H1 (cell line): ENCODE measurements around the gene ARHGAP35.

ENCODE experiments used
- CTBP2 ChIP-seq: IDR thresholded peaks from 2 replicates; pipeline ENCODE4 v1.7.0; 2011; ENCODE audit warnings: borderline replicate concordance, mild to moderate bottlenecking, moderate library complexity, mixed read lengths, low read length; ENCODE audit not compliant: insufficient read depth, insufficient read length
- CTCF ChIP-seq, 3 experiments: IDR thresholded peaks; 1 replicate in 2 of 3; 2 replicates in 1 of 3; pipeline versions ENCODE4 v1.5.1 to v1.6.1; 2011; ENCODE audit warnings: low read length in 3 of 3, mild to moderate bottlenecking in 3 of 3, inconsistent platforms in 2 of 3, low read depth in 1 of 3, moderate library complexity in 1 of 3; ENCODE audit not compliant: insufficient read depth in 1 of 3; ENCODE audit errors: control extremely low read depth in 1 of 3
- EP300 ChIP-seq, 2 experiments: IDR thresholded peaks; 1 replicate in 1 of 2; 2 replicates in 1 of 2; pipeline ENCODE4 v1.6.1; 2011 to 2012; ENCODE audit warnings: low read depth in 2 of 2, low read length in 2 of 2, mild to moderate bottlenecking in 2 of 2, borderline replicate concordance in 1 of 2, inconsistent platforms in 1 of 2, moderate library complexity in 1 of 2
- EZH2 ChIP-seq: fragments of 200-600 bp; sonication (generic); IDR thresholded peaks from 2 replicates; pipeline ENCODE4 v1.7.1; 2012; ENCODE audit warnings: low read depth, mild to moderate bottlenecking, moderate library complexity, low read length, inconsistent platforms; ENCODE audit not compliant: severe bottlenecking
- RAD21 ChIP-seq, 2 experiments: IDR thresholded peaks in 1 of 2; conservative IDR thresholded peaks in 1 of 2; 2 replicates each; pipeline ENCODE4 v1.6.1; 2011; ENCODE audit warnings: low read depth in 2 of 2, low read length in 2 of 2, improper control_type of control experiment in 1 of 2, inconsistent platforms in 1 of 2, mild to moderate bottlenecking in 1 of 2, moderate library complexity in 1 of 2
- SP2 ChIP-seq: IDR thresholded peaks from 2 replicates; pipeline ENCODE4 v1.6.1; 2012; ENCODE audit warnings: mild to moderate bottlenecking, low read length, inconsistent platforms
- SUZ12 ChIP-seq: fragments of 200-600 bp; sonication (generic); IDR thresholded peaks from 2 replicates; pipeline ENCODE4 v1.6.1; 2012; ENCODE audit warnings: mild to moderate bottlenecking, inconsistent platforms, low read length, moderate library complexity, mixed read lengths

GRCh38 chr19:46880431-46880830 is 19.6 kb downstream of the ARHGAP35 start:
- TF ChIP-seq CTCF (IDR thresholded peaks at IDR 0.05; ENCODE audit: control extremely low read depth in 1 of 3, insufficient read depth in 1 of 3, low read depth in 1 of 3, low read length in 3 of 3) (no peak), EZH2 (no peak), RAD21 (IDR thresholded peaks at IDR 0.05 in 1 of 2, conservative IDR thresholded peaks at IDR 0.05 in 1 of 2; ENCODE audit: low read depth in 2 of 2, low read length in 2 of 2) (no peak), CTBP2 (no peak), SUZ12 (no peak), SP2 (no peak), EP300 (IDR thresholded peaks at IDR 0.05; ENCODE audit: borderline replicate concordance in 1 of 2, low read depth in 2 of 2, low read length in 2 of 2) (no peak)
